HL-60 (cell line): Measurements from ENCODE around the gene OR56A5.

Experiments
- DNase-seq, 2 experiments: peaks; one replicate each; pipeline ENCODE4 v3.0.0-alpha.2; 2010 to 2020; ENCODE audit warnings: low read depth in 1 of 2, low spot score in 1 of 2
- H3K27ac ChIP-seq: fragments of 250-450 bp; sonication (Bioruptor Pico); replicated peaks from 2 replicates; pipeline ENCODE4 v1.5.1; 2020; ENCODE audit warnings: mild to moderate bottlenecking, moderate library complexity
- H3K27me3 ChIP-seq: fragments of 250-450 bp; sonication (Bioruptor Pico); 2 replicates; pipeline ENCODE4 v1.5.1; 2021; ENCODE audit warnings: mild to moderate bottlenecking, moderate library complexity; ENCODE audit not compliant: insufficient read depth, poor library complexity, severe bottlenecking
- H3K4me3 ChIP-seq: replicated peaks from 2 replicates; pipeline ENCODE4 v1.5.1; 2011; ENCODE audit warnings: mild to moderate bottlenecking, control low read depth, low read length; ENCODE audit not compliant: insufficient read depth
- GABPA ChIP-seq: IDR thresholded peaks from 2 replicates; pipeline ENCODE4 v1.6.1; 2012; ENCODE audit warnings: low read depth
- POLR2AphosphoS5 ChIP-seq: IDR thresholded peaks from 2 replicates; pipeline ENCODE4 v1.6.1; 2012; ENCODE audit warnings: low read depth
- REST ChIP-seq: IDR thresholded peaks from 2 replicates; pipeline ENCODE4 v1.6.1; 2012; ENCODE audit warnings: low read depth; ENCODE audit not compliant: insufficient replicate concordance
- SPI1 ChIP-seq: IDR thresholded peaks from 2 replicates; pipeline ENCODE4 v1.6.1; 2012; ENCODE audit warnings: low read depth, mild to moderate bottlenecking, borderline replicate concordance
- TF ChIP-seq, protein P1 (sequence below): IDR thresholded peaks from one replicate; pipeline ENCODE4 v1.5.1; 2011; ENCODE audit warnings: low read length, control low read depth, inconsistent platforms; ENCODE audit not compliant: insufficient read depth

Gene OR56A5

GRCh38 chr11:6006846-6007245 lies 38.6 kb upstream of the OR56A5 start, which contains the start of gene OR56A4:
Gene OR56A4, minus strand, starts transcription at chr11:6006946. Its CDS starts 3,954 bp downstream, at chr11:6002992.
- no peak for DNase-seq
- TF ChIP-seq REST (no peak), SPI1 (no peak), GABPA (no peak), POLR2AphosphoS5 (no peak)
- TF ChIP-seq, protein P1, sequence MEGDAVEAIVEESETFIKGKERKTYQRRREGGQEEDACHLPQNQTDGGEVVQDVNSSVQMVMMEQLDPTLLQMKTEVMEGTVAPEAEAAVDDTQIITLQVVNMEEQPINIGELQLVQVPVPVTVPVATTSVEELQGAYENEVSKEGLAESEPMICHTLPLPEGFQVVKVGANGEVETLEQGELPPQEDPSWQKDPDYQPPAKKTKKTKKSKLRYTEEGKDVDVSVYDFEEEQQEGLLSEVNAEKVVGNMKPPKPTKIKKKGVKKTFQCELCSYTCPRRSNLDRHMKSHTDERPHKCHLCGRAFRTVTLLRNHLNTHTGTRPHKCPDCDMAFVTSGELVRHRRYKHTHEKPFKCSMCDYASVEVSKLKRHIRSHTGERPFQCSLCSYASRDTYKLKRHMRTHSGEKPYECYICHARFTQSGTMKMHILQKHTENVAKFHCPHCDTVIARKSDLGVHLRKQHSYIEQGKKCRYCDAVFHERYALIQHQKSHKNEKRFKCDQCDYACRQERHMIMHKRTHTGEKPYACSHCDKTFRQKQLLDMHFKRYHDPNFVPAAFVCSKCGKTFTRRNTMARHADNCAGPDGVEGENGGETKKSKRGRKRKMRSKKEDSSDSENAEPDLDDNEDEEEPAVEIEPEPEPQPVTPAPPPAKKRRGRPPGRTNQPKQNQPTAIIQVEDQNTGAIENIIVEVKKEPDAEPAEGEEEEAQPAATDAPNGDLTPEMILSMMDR: no peak
- Histone ChIP-seq H3K27ac (no peak within 1 kb of the TSS), H3K4me3 (no peak within 1 kb of the TSS), H3K27me3 (no peaks in the 10 kb centered on the region)

GRCh38 chr11:6006395-6006794 lies 38.1 kb upstream of the OR56A5 start:
- Histone ChIP-seq H3K27me3 (no peaks in the 10 kb centered on the region), H3K27ac (no peak overlapping the region), H3K4me3 (no peak overlapping the region)
- TF ChIP-seq SPI1 (no peak), REST (no peak), POLR2AphosphoS5 (no peak), GABPA (no peak)
- TF ChIP-seq, protein P1: no peak
- DNase-seq: no peak

DNA sequence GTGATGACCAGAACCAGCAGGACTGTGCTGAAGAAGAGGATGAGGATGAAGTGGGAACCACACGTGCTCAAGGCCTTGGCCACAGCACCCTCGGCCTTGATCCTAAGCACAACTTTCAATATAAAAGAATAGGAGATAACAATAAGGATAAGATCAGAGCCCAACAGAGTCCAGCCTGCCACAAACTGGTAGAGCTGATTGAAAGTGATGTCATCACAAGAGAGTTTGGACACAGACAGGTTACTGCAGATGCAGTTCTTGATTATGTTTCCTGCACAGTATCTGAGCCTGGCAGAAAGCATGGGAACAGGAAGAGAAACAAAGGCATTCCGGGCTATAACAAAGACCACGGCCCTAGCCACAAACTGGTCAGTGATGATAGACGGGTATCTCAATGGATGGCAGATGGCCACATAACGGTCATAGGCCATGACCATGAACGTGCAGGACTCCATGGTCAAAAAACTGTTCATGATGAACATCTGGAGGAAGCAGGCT lies 34.0 kb upstream of the OR56A5 start:
- no peak for DNase-seq
- H3K27ac ChIP-seq: no peak overlapping the region
- H3K27me3 ChIP-seq: peaks cover 4% of the 10 kb centered on the region
- TF ChIP-seq, protein P1: no peak
- TF ChIP-seq POLR2AphosphoS5 (no peak), REST (no peak), GABPA (no peak), SPI1 (no peak)
- H3K4me3 ChIP-seq: no peak overlapping the region
